ENCODE measurements around the gene RTN4R.
"Not testable (repeated sequence)": the region's sequence is repeated elsewhere in the genome, so short reads cannot be mapped to it uniquely, and the experiment has no call there.

RTN4R gene

GRCh38 chr22:20264614-20265452, 3.3 kb downstream of the RTN4R start:
- no peak for DNase-seq
- Mint-ChIP-seq H3K27me3 (peaks cover 30% of the 10 kb centered on the region), H3K27ac (no peak overlapping the region), H3K9me3 (no peaks in the 10 kb centered on the region), H3K4me3 (no peak overlapping the region), H3K4me1 (peaks cover 6% of the 10 kb centered on the region), H3K36me3 (no peaks in the 10 kb centered on the region)
- CTCF ChIA-PET = interaction anchor here (1.3 kb wide), 1 partner anchor 108 kb away, joined by 3 read pairs; no protein-coding TSS in a partner anchor

GRCh38 chr22:20263404-20264281, 4.5 kb downstream of the RTN4R start:
- not testable (repeated sequence) for DNase-seq, H3K36me3 Mint-ChIP-seq, H3K4me1 Mint-ChIP-seq, H3K27ac Mint-ChIP-seq, H3K9me3 Mint-ChIP-seq, H3K4me3 Mint-ChIP-seq
- CTCF ChIA-PET = interaction anchor here (1.3 kb wide), 1 partner anchor 107 kb away, joined by 3 read pairs; no protein-coding TSS in a partner anchor
- peaks cover 22% of the 10 kb centered on the region for H3K27me3 Mint-ChIP-seq

- no peak overlapping the region for H3K27ac Mint-ChIP-seq
- peaks cover 3% of the 10 kb centered on the region for H3K4me1 Mint-ChIP-seq
- DNase-seq = no peak
- no peaks in the 10 kb centered on the region for H3K36me3 Mint-ChIP-seq
- H3K9me3 Mint-ChIP-seq = no peaks in the 10 kb centered on the region
- no peak overlapping the region for H3K4me3 Mint-ChIP-seq
- H3K27me3 Mint-ChIP-seq = peaks cover 19% of the 10 kb centered on the region
- CTCF ChIA-PET = no interaction called here
Observed at GRCh38 chr22:20262582-20263147, 5.5 kb downstream of the RTN4R start.

- CTCF ChIA-PET = no interaction called here
- H3K36me3 Mint-ChIP-seq = no peaks in the 10 kb centered on the region
- no peak overlapping the region for H3K4me3 Mint-ChIP-seq
- peaks cover 13% of the 10 kb centered on the region for H3K27me3 Mint-ChIP-seq
- no peaks in the 10 kb centered on the region for H3K9me3 Mint-ChIP-seq
- no peak for DNase-seq
- peaks cover 3% of the 10 kb centered on the region for H3K4me1 Mint-ChIP-seq
- H3K27ac Mint-ChIP-seq = no peak overlapping the region
Observed at GRCh38 chr22:20261848-20262581, 6.1 kb downstream of the RTN4R start.

DNA sequence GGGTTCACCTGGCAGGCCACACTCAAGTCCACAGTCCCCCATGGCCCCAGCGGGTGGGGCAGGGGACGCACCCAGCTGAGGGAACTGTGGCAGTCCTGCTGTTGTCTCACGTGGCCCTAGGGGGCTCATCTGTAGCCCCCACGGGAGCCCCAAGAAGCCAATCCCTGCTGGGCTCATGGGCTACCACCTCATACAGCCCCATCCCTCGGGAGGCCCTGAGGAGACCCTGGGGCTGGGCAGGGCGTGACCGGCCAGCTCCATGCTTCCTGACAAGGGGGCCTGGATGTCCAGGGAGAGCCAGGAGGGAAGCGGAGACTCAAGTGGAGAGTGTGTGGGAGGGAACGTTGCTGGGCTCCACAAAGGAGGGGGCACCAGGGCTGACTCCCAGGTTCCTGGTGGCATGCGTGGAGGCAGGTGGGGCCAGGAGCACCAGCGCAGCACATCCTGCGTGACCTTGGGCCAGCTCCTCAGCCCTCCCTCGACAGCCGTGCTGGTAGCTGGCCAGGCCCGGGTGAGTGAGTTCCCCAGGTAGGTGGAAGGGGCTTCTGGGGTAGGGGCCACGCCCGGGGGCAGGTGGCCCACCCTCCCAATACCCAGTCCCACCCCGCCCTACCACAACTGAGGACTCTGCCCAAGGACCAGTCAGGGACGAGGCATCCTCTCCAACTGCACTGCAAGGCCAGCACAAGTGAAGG, 7.9 kb downstream of the RTN4R start:
- Mint-ChIP-seq H3K4me1 (no peaks in the 10 kb centered on the region), H3K27me3 (no peaks in the 10 kb centered on the region), H3K9me3 (no peaks in the 10 kb centered on the region), H3K27ac (no peak overlapping the region), H3K36me3 (no peaks in the 10 kb centered on the region), H3K4me3 (no peak overlapping the region)
- CTCF ChIA-PET = no interaction called here
- DNase-seq = no peak

- Mint-ChIP-seq H3K9me3 (no peaks in the 10 kb centered on the region), H3K36me3 (no peaks in the 10 kb centered on the region), H3K27me3 (no peaks in the 10 kb centered on the region), H3K4me3 (no peak overlapping the region), H3K4me1 (peaks cover 4% of the 10 kb centered on the region), H3K27ac (no peak overlapping the region)
- no peak for DNase-seq
- CTCF ChIA-PET = interaction anchor here (0.8 to 1.4 kb wide), 2 partner anchors 19 to 53 kb away, joined by 3 to 4 read pairs; no protein-coding TSS in a partner anchor
Observed at GRCh38 chr22:20259327-20259688, 8.8 kb downstream of the RTN4R start.

DNA sequence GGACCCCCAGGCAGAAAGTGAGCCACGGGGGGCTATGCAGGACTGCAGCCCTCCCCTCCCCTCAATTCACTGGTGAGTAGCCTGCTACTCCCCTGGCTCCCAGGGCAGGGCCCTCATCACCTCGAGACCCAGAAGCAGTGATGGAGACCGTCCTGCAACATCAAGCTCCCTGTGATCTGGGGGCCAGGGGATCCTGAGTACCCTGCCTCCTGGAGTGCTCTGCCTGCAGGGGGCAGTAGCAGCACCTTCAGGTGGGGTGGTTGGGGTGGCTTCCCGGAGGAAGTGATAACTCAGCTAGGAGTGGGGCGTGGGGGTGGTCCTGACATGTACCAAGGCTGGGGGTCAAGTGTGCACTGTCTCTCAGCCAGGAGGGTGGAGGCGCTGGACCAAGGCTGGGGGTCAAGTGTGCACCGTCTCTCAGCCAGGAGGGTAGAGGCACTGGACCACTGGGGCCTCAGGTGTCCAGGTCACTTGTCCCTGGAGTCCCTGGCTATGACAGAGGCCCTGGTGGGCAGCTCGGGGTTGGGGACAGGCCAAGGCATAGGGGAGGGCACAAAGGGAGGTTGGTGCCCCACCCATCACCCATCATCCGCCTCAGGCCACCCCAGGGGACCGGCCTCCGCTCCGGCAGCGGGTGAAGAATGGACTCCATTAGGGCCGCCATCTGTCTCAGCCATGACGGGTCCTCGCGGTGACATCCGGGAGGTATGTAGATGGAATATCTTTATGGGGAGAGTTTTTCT, 9.4 kb downstream of the RTN4R start:
- Mint-ChIP-seq H3K4me1 (peaks cover 5% of the 10 kb centered on the region), H3K27ac (no peak overlapping the region), H3K27me3 (no peaks in the 10 kb centered on the region), H3K4me3 (no peak overlapping the region), H3K9me3 (no peaks in the 10 kb centered on the region), H3K36me3 (no peaks in the 10 kb centered on the region)
- CTCF ChIA-PET = interaction anchor here (0.6 to 1.4 kb wide), 4 partner anchors 15 to 130 kb away, joined by 3 to 4 read pairs (median 3); no protein-coding TSS in a partner anchor
- DNase-seq = peak; percentile 50

DNA sequence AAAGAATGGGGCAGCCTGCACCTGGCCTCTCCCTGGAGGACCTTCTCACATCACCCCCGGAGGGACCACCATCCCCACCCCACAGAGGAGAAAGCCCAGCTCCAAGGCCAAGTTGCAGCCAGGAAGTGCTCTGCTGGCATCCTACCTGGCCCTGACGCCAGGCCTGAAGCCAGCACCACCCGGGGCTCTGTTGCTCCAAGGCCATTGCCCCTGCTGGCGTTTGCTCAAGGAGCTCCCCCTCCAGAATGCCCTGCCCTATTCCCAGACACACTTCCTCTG, 10.2 kb downstream of the RTN4R start:
- H3K4me3 Mint-ChIP-seq = no peak overlapping the region
- no peak for DNase-seq
- no peaks in the 10 kb centered on the region for H3K9me3 Mint-ChIP-seq
- no peak overlapping the region for H3K27ac Mint-ChIP-seq
- H3K27me3 Mint-ChIP-seq = no peaks in the 10 kb centered on the region
- H3K36me3 Mint-ChIP-seq = no peaks in the 10 kb centered on the region
- H3K4me1 Mint-ChIP-seq = peaks cover 5% of the 10 kb centered on the region
- CTCF ChIA-PET = interaction anchor here (1.3 to 1.4 kb wide), 2 partner anchors 14 to 18 kb away, joined by 3 to 4 read pairs; no protein-coding TSS in a partner anchor

- no peak overlapping the region for H3K4me3 Mint-ChIP-seq
- DNase-seq = no peak
- H3K36me3 Mint-ChIP-seq = no peaks in the 10 kb centered on the region
- CTCF ChIA-PET = interaction anchor here (0.6 to 1.4 kb wide), 3 partner anchors 14 to 485 kb away, joined by 3 to 4 read pairs (median 4); no protein-coding TSS in a partner anchor
- no peak overlapping the region for H3K27ac Mint-ChIP-seq
- H3K9me3 Mint-ChIP-seq = no peaks in the 10 kb centered on the region
- H3K4me1 Mint-ChIP-seq = peaks cover 5% of the 10 kb centered on the region
- H3K27me3 Mint-ChIP-seq = no peaks in the 10 kb centered on the region
Observed at GRCh38 chr22:20257212-20258020, 10.7 kb downstream of the RTN4R start.

GRCh38 chr22:20256551-20257211, 11.4 kb downstream of the RTN4R start:
- Mint-ChIP-seq H3K27me3 (no peaks in the 10 kb centered on the region), H3K36me3 (no peaks in the 10 kb centered on the region), H3K9me3 (no peaks in the 10 kb centered on the region), H3K4me1 (peaks cover 5% of the 10 kb centered on the region), H3K27ac (no peak overlapping the region), H3K4me3 (no peak overlapping the region)
- no peak for DNase-seq
- CTCF ChIA-PET = interaction anchor here (0.6 kb wide), 1 partner anchor 486 kb away, joined by 4 read pairs; no protein-coding TSS in a partner anchor

- no peak for DNase-seq
- Mint-ChIP-seq H3K27me3 (no peaks in the 10 kb centered on the region), H3K27ac (no peak overlapping the region), H3K9me3 (no peaks in the 10 kb centered on the region), H3K36me3 (no peaks in the 10 kb centered on the region), H3K4me3 (no peak overlapping the region), H3K4me1 (peaks cover 5% of the 10 kb centered on the region)
- CTCF ChIA-PET = interaction anchor here (1.1 kb wide), 1 partner anchor 12 kb away, joined by 3 read pairs; no protein-coding TSS in a partner anchor
Observed at GRCh38 chr22:20256027-20256426, 12.1 kb downstream of the RTN4R start.
